Natural killer cell (primary cell): ENCODE data around the gene RASGRP3. TPM values are rescaled to one million over a fixed set of nuclear protein-coding genes. Genes with fewer than 3 reads are reported as not detected.

ENCODE experiments used
- ATAC-seq, 3 donors: fragments of 150-1000 bp in 2 of 3; fragments of 200-7000 bp in 1 of 3; cut with Tn5 transposase; 1 replicate in 1 of 3; 2 replicates in 2 of 3; pipeline ENCODE4 v1.10.0; 2021; ENCODE audit warnings: mild to moderate bottlenecking in 2 of 3, moderate library complexity in 2 of 3
- DNase-seq, 2 donors: peaks; one replicate each; pipeline versions ENCODE4 v3.0.0 to v3.0.0-alpha.2; 2013 to 2021; ENCODE audit warnings: mixed read lengths in 1 of 2
- H3K27ac ChIP-seq: one replicate; pipeline ENCODE4 v1.5.1; 2013; ENCODE audit warnings: mild to moderate bottlenecking, low read length
- H3K27me3 ChIP-seq: one replicate; pipeline ENCODE4 v1.6.1; 2013; ENCODE audit warnings: low read length; ENCODE audit not compliant: control insufficient read depth, insufficient read depth
- H3K36me3 ChIP-seq: one replicate; pipeline ENCODE4 v1.6.1; 2013; ENCODE audit warnings: low read length; ENCODE audit not compliant: control insufficient read depth, insufficient read depth
- H3K4me1 ChIP-seq: one replicate; pipeline ENCODE4 v1.6.1; 2013; ENCODE audit warnings: low read length; ENCODE audit not compliant: control insufficient read depth, insufficient read depth
- H3K4me3 ChIP-seq: one replicate; pipeline ENCODE4 v1.5.1; 2013; ENCODE audit warnings: low read length
- H3K9me3 ChIP-seq: one replicate; pipeline ENCODE4 v1.6.1; 2013; ENCODE audit warnings: low read length; ENCODE audit not compliant: control insufficient read depth, insufficient read depth
- H3K27ac Mint-ChIP-seq, 2 donors: one replicate each; pipeline ENCODE4 v1.8.0; 2022; ENCODE audit warnings: mild to moderate bottlenecking in 2 of 2, mixed read lengths in 2 of 2, moderate library complexity in 1 of 2
- H3K27me3 Mint-ChIP-seq, 2 donors: one replicate each; pipeline ENCODE4 v1.8.0; 2022; ENCODE audit warnings: low read depth in 2 of 2, mixed read lengths in 2 of 2
- H3K36me3 Mint-ChIP-seq: one replicate; pipeline ENCODE4 v1.8.0; 2022; ENCODE audit warnings: mixed read lengths
- H3K4me1 Mint-ChIP-seq, 2 donors: one replicate each; pipeline ENCODE4 v1.8.0; 2022; ENCODE audit warnings: mixed read lengths in 2 of 2
- H3K4me3 Mint-ChIP-seq: one replicate; pipeline ENCODE4 v1.8.0; 2022; ENCODE audit warnings: mild to moderate bottlenecking, moderate library complexity, mixed read lengths
- H3K9me3 Mint-ChIP-seq, 2 donors: one replicate each; pipeline ENCODE4 v1.8.0; 2022; ENCODE audit warnings: mixed read lengths in 2 of 2
- WGBS: methylation state at CpG from one replicate; pipeline ENCODE4 v1.1.7; 2013; ENCODE audit warnings: missing lambda C conversion rate; ENCODE audit not compliant: insufficient coverage; 5-methylcytosine and 5-hydroxymethylcytosine counted together
- intact Hi-C: fragments of 100-400 bp; cut with micrococcal nuclease; formaldehyde crosslinking; loops from one replicate; pipeline ENCODE4 v1.14.2; 2022
- total RNA-seq, 4 donors: library from RNA; stranded (reverse); fragments of 120-200 nt in 1 of 4; gene quantifications; one replicate each; pipeline versions ENCODE4 v1.2.3 to v1.2.4, GENCODE V29; 2013 to 2022
- TF ChIP-seq, protein P1 (sequence below): fragments of 200-600 bp; IDR thresholded peaks from one replicate; pipeline ENCODE4 v1.8.0; 2022; ENCODE audit warnings: antibody characterized with exemption

RASGRP3 gene
- total RNA-seq, 3 donors from 2014 or later (not counting 1 experiment from before 2014, with no cell fraction given), result 1.8 to 21.1 (median 2.7) TPM

DNA sequence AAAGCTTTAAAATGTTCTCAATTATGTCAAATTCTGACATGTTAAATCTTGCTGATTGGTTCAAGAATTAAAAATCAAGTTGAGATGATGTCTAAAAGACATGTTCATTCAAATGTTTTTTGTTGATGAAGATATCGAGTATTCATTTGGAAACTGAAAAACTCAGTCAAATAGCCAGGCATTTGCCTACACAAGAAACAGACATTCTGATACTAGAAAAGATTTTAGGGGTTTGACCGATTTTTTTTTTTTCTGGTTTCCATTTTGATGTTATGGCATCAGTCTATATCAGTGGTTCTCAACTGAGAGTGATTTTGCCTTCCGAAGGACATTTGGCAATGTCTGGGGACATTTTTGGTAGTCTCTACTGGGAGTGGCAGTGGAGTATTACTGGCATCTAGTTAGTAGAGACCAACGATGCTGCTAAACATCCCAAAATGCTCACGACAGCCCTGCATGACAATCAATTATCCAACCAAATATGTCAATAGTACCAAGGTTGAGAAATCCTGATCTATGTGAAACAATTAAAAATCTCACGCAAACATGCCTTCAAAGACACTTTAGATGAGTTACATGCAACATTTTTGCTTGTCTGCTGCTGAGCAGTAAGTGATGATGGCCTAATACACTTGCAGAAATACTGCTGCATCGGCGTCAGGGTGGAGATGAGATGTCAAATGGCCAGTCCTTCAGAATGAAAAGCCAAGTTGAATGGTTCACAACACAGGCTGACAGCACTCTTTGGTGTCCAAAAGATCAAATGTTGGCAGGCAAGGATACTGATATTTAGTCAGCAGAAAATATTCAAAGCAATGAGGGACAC, 12.5 kb downstream of the RASGRP3 start:
- no peaks in the 10 kb centered on the region for H3K9me3 ChIP-seq
- intact Hi-C loops, result no loop called here
- H3K36me3 ChIP-seq, result no peaks in the 10 kb centered on the region
- TF ChIP-seq, protein P1, sequence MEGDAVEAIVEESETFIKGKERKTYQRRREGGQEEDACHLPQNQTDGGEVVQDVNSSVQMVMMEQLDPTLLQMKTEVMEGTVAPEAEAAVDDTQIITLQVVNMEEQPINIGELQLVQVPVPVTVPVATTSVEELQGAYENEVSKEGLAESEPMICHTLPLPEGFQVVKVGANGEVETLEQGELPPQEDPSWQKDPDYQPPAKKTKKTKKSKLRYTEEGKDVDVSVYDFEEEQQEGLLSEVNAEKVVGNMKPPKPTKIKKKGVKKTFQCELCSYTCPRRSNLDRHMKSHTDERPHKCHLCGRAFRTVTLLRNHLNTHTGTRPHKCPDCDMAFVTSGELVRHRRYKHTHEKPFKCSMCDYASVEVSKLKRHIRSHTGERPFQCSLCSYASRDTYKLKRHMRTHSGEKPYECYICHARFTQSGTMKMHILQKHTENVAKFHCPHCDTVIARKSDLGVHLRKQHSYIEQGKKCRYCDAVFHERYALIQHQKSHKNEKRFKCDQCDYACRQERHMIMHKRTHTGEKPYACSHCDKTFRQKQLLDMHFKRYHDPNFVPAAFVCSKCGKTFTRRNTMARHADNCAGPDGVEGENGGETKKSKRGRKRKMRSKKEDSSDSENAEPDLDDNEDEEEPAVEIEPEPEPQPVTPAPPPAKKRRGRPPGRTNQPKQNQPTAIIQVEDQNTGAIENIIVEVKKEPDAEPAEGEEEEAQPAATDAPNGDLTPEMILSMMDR, result no peak
- H3K4me3 ChIP-seq, result no peak overlapping the region
- ATAC-seq (no peak), DNase-seq (no peak)
- peaks cover 4% of the 10 kb centered on the region for H3K4me1 ChIP-seq
- Mint-ChIP-seq H3K27ac (no peak overlapping the region), H3K4me3 (no peak overlapping the region), H3K36me3 (no peaks in the 10 kb centered on the region), H3K27me3 (peaks cover 24 to 64% of the 10 kb centered on the region in 2 donors), H3K4me1 (peaks cover 0 to 5% of the 10 kb centered on the region in 2 donors), H3K9me3 (peaks cover 0 to 8% of the 10 kb centered on the region in 2 donors)
- no peaks in the 10 kb centered on the region for H3K27me3 ChIP-seq
- H3K27ac ChIP-seq, result no peak overlapping the region
- WGBS, result 78% methylated on average over 7 of the region's 8 CpGs

DNA sequence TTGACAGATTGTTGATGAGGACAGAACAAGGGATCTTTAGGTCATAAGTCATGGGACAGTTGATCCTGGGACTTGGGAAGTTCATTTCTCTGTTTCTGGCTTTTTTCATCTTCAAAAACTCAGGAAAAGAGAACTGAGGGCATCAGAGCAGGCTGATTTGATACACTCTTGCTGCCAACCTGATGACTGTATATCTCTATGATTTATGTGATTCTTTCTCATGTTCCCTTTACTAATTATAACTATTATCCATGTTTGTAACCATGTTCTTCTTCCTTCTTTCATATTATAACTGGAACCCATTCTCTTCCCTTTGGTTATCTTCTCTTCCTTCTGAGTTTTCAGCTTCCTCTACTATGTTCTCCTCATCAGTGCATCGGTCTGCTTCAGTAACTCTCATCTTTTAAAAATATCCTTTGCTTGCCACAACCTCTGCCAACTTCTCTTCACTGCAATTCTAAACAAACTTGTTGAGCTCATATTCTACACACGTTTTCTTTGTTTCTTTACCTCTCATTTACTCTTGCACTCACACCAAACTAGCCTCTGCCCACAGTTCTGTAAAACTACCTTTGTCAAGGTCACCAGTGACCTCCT, 13.5 kb downstream of the RASGRP3 start:
- Histone ChIP-seq H3K36me3 (no peaks in the 10 kb centered on the region), H3K4me3 (no peak overlapping the region), H3K27ac (peak overlapping the region; percentile 14), H3K4me1 (peaks cover 4% of the 10 kb centered on the region), H3K9me3 (no peaks in the 10 kb centered on the region), H3K27me3 (no peaks in the 10 kb centered on the region)
- TF ChIP-seq, protein P1, result no peak
- Mint-ChIP-seq H3K4me3 (no peak overlapping the region), H3K27me3 (peaks cover 24 to 61% of the 10 kb centered on the region in 2 donors), H3K27ac (no peak overlapping the region), H3K36me3 (no peaks in the 10 kb centered on the region), H3K4me1 (peaks cover 0 to 5% of the 10 kb centered on the region in 2 donors), H3K9me3 (peaks cover 0 to 8% of the 10 kb centered on the region in 2 donors)
- intact Hi-C loops, result no loop called here
- ATAC-seq, result no peak
- WGBS, result 31% methylated on average over 2 of the region's 2 CpGs
- DNase-seq, result no peak

DNA sequence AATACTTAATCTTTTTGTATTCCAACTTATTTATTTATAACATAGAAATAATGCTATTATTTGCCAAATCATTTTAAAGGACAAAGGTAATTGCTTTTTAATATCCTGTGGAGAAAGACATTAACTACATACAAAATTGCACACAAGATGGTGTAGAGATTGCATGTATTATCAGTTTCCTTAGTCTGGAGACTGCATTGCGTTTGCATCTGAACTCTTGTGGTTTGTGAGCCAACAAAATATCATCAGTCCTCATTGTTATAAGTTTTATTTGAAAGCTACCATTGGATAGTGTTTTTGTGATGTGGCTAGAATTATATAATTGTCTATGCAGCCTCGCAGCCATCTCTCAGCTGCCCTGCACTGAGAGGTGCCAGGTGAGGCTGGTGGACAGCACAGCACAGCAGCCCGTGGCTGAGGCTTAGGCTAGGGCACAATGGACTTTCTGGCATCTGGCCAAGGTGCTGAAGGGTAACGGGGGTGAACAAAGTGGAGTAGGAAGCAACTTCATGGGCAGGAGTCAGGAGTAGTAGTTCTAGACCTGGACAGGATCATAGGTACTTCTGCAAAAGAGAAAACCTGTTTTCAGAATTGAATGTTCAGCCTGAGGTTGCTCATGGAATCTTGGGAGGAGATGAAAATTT, 15.1 kb downstream of the RASGRP3 start:
- TF ChIP-seq, protein P1, result no peak
- peaks cover 11 to 12% of the 10 kb centered on the region in 2 donors for H3K4me1 Mint-ChIP-seq
- intact Hi-C loops, result no loop called here
- DNase-seq (no peak), ATAC-seq (peak in 1 of 3 donors; percentile 31)
- no peak overlapping the region for H3K27ac Mint-ChIP-seq
- H3K27ac ChIP-seq, result no peak overlapping the region
- WGBS, result 44% methylated on average over 4 of the region's 4 CpGs
- H3K36me3 ChIP-seq, result no peaks in the 10 kb centered on the region
- H3K4me3 Mint-ChIP-seq, result no peak overlapping the region
- H3K27me3 Mint-ChIP-seq, result peaks cover 25 to 66% of the 10 kb centered on the region in 2 donors
- H3K9me3 ChIP-seq, result no peaks in the 10 kb centered on the region
- no peaks in the 10 kb centered on the region for H3K27me3 ChIP-seq
- H3K4me3 ChIP-seq, result no peak overlapping the region
- no peaks in the 10 kb centered on the region for H3K36me3 Mint-ChIP-seq
- H3K9me3 Mint-ChIP-seq, result peaks cover 0 to 6% of the 10 kb centered on the region in 2 donors
- peaks cover 7% of the 10 kb centered on the region for H3K4me1 ChIP-seq
